A549 (cell line): Measurements from ENCODE around the gene AGBL2. TPM values are rescaled to one million over a fixed set of nuclear protein-coding genes. Genes with fewer than 3 reads are reported as not detected.
A peak's percentile ranks its signal among the peaks of the same experiment; 100 is the strongest.

Source experiments
- ATAC-seq, 2 experiments: fragments of 200-7000 bp in 1 of 2; fragments of >200 bp in 1 of 2; cut with Nextera tagmentation in 1 of 2; cut with Tn5 transposase in 1 of 2; 3 replicates each; pipeline versions ENCODE4 v1.8.0 to v1.9.1; 2018 to 2020; ENCODE audit warnings: mild to moderate bottlenecking in 1 of 2, moderate library complexity in 1 of 2
- CTCF ChIA-PET: fragments of 300-600 bp; sonication (Branson Sonifier 250); formaldehyde crosslinking; extraction: SDS; loops from one replicate; lab custom pipeline; 2021; ENCODE audit warnings: antibody characterized with exemption, inconsistent platforms; lab: Yijun Ruan, JAX
- POLR2A ChIA-PET: fragments of 350-600 bp; formaldehyde crosslinking; extraction: SDS; loops from one replicate; lab custom pipeline; 2021; ENCODE audit warnings: antibody characterized with exemption, inconsistent platforms; lab: Yijun Ruan, JAX
- DNase-seq, 2 experiments: peaks; one replicate each; pipeline versions ENCODE4 v3.0.0 to v3.0.0-alpha.2; 2011 to 2016; ENCODE audit warnings: low read depth in 1 of 2, low spot score in 1 of 2
- FAIRE-seq: peaks from 2 replicates; lab custom pipeline; 2011; peaks lifted over from hg19 to GRCh38; lab: Jason Lieb, UNC
- H3K27ac ChIP-seq, 2 experiments: fragments of >200 bp; sonication (Bioruptor Twin); formaldehyde crosslinking; 3 replicates each; pipeline ENCODE4 v1.5.1; 2016 to 2017
- H3K4me1 ChIP-seq: fragments of >200 bp; sonication (Bioruptor Twin); formaldehyde crosslinking; 3 replicates; pipeline ENCODE4 v1.6.1; 2016
- H3K4me2 ChIP-seq: fragments of >200 bp; sonication (Bioruptor Twin); formaldehyde crosslinking; 3 replicates; pipeline ENCODE4 v1.6.1; 2016
- H3K4me3 ChIP-seq: fragments of >200 bp; sonication (Bioruptor Twin); formaldehyde crosslinking; 3 replicates; pipeline ENCODE4 v1.5.1; 2016
- H3K9me3 ChIP-seq: fragments of >200 bp; sonication (Bioruptor Twin); formaldehyde crosslinking; 3 replicates; pipeline ENCODE4 v1.6.1; 2016
- BCL3 ChIP-seq: fragments of >200 bp; sonication (Bioruptor Twin); formaldehyde crosslinking; IDR thresholded peaks from 3 replicates; pipeline ENCODE4 v1.6.1; 2016
- E2F6 ChIP-seq: IDR thresholded peaks from 2 replicates; pipeline ENCODE4 v1.6.1; 2012; ENCODE audit warnings: low read depth, borderline replicate concordance
- ELK1 ChIP-seq: fragments of 150-350 bp; IDR thresholded peaks from 2 replicates; pipeline ENCODE4 v1.6.1; 2014; ENCODE audit warnings: low read depth, mild to moderate bottlenecking, low read length
- FOXS1 ChIP-seq: fragments of 250-450 bp; sonication (Bioruptor Pico); IDR thresholded peaks from 2 replicates; pipeline ENCODE4 v1.5.0; 2020; ENCODE audit warnings: mild to moderate bottlenecking, moderate library complexity
- HDAC2 ChIP-seq: fragments of 200-600 bp; sonication (generic); IDR thresholded peaks from 2 replicates; pipeline ENCODE4 v1.6.1; 2016
- HOXA7 ChIP-seq: fragments of 250-450 bp; sonication (Bioruptor Pico); IDR thresholded peaks from 2 replicates; pipeline ENCODE4 v1.5.0; 2020; ENCODE audit warnings: mild to moderate bottlenecking, moderate library complexity
- JUNB ChIP-seq: fragments of >200 bp; sonication (Bioruptor Twin); formaldehyde crosslinking; IDR thresholded peaks from 2 replicates; pipeline ENCODE4 v1.6.1; 2016
- KDM1A ChIP-seq: fragments of 200-600 bp; sonication (generic); IDR thresholded peaks from 2 replicates; pipeline ENCODE4 v1.6.1; 2016; ENCODE audit warnings: low read depth, mild to moderate bottlenecking
- KDM5A ChIP-seq: fragments of 200-600 bp; sonication (generic); IDR thresholded peaks from 2 replicates; pipeline ENCODE4 v1.6.1; 2016; ENCODE audit warnings: antibody characterized with exemption, mild to moderate bottlenecking
- MAX ChIP-seq: IDR thresholded peaks from 2 replicates; pipeline ENCODE4 v1.6.1; 2012
- MAZ ChIP-seq: fragments of 150-350 bp; IDR thresholded peaks from 2 replicates; pipeline ENCODE4 v1.6.1; 2014; ENCODE audit warnings: antibody characterized with exemption, low read depth, low read length, borderline replicate concordance
- MYC ChIP-seq: IDR thresholded peaks from 2 replicates; pipeline ENCODE4 v1.6.1; 2012; ENCODE audit warnings: mild to moderate bottlenecking, inconsistent platforms, low read length, improper control_type of control experiment, borderline replicate concordance
- NFE2L2 ChIP-seq: fragments of 150-350 bp; conservative IDR thresholded peaks from 2 replicates; pipeline ENCODE4 v1.6.1; 2014; ENCODE audit warnings: low read length
- PBX3 ChIP-seq: IDR thresholded peaks from 2 replicates; pipeline ENCODE4 v1.6.1; 2012
- POLR2AphosphoS2 ChIP-seq: conservative IDR thresholded peaks from 2 replicates; pipeline ENCODE4 v1.6.1; 2012; ENCODE audit warnings: low read length, improper control_type of control experiment, inconsistent platforms
- RAD21 ChIP-seq, 2 experiments: fragments of >200 bp in 1 of 2; sonication (Bioruptor Twin) in 1 of 2; formaldehyde crosslinking in 1 of 2; IDR thresholded peaks in 1 of 2; conservative IDR thresholded peaks in 1 of 2; 2 replicates in 1 of 2; 3 replicates in 1 of 2; pipeline ENCODE4 v1.6.1; 2012 to 2018; ENCODE audit warnings: inconsistent platforms in 1 of 2
- RARB ChIP-seq: fragments of 250-450 bp; sonication (Bioruptor Pico); IDR thresholded peaks from 2 replicates; pipeline ENCODE4 v1.8.0; 2021; ENCODE audit warnings: mild to moderate bottlenecking, moderate library complexity
- RFX5 ChIP-seq: fragments of 450-650 bp; IDR thresholded peaks from 2 replicates; pipeline ENCODE4 v1.7.1; 2014; ENCODE audit warnings: antibody characterized with exemption, mild to moderate bottlenecking, moderate library complexity
- RNF2 ChIP-seq: fragments of 200-600 bp; sonication (generic); IDR thresholded peaks from 2 replicates; pipeline ENCODE4 v1.6.1; 2016; ENCODE audit warnings: low read depth, mild to moderate bottlenecking, antibody characterized with exemption, moderate library complexity, borderline replicate concordance
- SREBF2 ChIP-seq: fragments of 450-650 bp; IDR thresholded peaks from 2 replicates; pipeline ENCODE4 v1.6.1; 2014; ENCODE audit warnings: mild to moderate bottlenecking, moderate library complexity
- TFCP2L1 ChIP-seq: fragments of 250-450 bp; sonication (Bioruptor Pico); IDR thresholded peaks from 2 replicates; pipeline ENCODE4 v1.5.0; 2021; ENCODE audit warnings: mild to moderate bottlenecking
- WGBS: methylation state at CpG from one replicate; pipeline ENCODE4 v1.1.6; 2017; ENCODE audit errors: missing lambda C conversion rate; 5-methylcytosine and 5-hydroxymethylcytosine counted together
- polyA plus RNA-seq, 4 experiments: library from polyadenylated mRNA; depleted of rRNA in 3 of 4; stranded (reverse); fragments of >200 nt; fragmentation: RNase III in 1 of 4; extraction: RNeasy Plus Mini Kit Qiagen cat#74134 plus additional on column Dnase treatment in 1 of 4; gene quantifications; 2 replicates in 3 of 4; 3 replicates in 1 of 4; pipeline ENCODE4 v1.2.3, GENCODE V29; 2011 to 2017
- small RNA-seq, 6 experiments: library from RNA; depleted of rRNA; stranded (forward); fragments of <200 nt; gene quantifications; one replicate each; pipeline ENCODE3, GENCODE V24; 2012

The AGBL2 gene
- polyA plus RNA-seq, 2 of the 4 experiments (the other 2 are of a cell fraction) = 1.9 to 7.4 TPM

- ChIA-PET POLR2A (no interaction called here), CTCF (no interaction called here)
- H3K27ac ChIP-seq = no peak overlapping the region
- no peak overlapping the region for H3K4me3 ChIP-seq
- no peak for TF ChIP-seq RAD21 (conservative IDR thresholded peaks at IDR 0.05 in 1 of 2, IDR thresholded peaks at IDR 0.05 in 1 of 2)
- no peak for TF ChIP-seq RFX5
- no peak for TF ChIP-seq MAZ
- TF ChIP-seq HDAC2 = no peak
- no peak for TF ChIP-seq E2F6
- H3K4me2 ChIP-seq = no peak overlapping the region
- DNase-seq = no peak
- H3K4me1 ChIP-seq = no peaks in the 10 kb centered on the region
- ATAC-seq = no peak
- FAIRE-seq = no peak
- no peaks in the 10 kb centered on the region for H3K9me3 ChIP-seq
Measured at GRCh38 chr11:47615249-47615648, 99.9 kb downstream of the AGBL2 start.

- Histone ChIP-seq H3K4me3 (no peak overlapping the region), H3K4me1 (no peaks in the 10 kb centered on the region), H3K4me2 (no peak overlapping the region), H3K9me3 (no peaks in the 10 kb centered on the region), H3K27ac (no peak overlapping the region)
- ATAC-seq = peak in 1 of 2 experiments; percentile 15; a peak in 1 of 6 replicates
- DNase-seq = no peak
- ChIA-PET CTCF (interaction anchor here (1.0 kb wide), 1 partner anchor 237 kb away, joined by 3 read pairs; no protein-coding TSS in a partner anchor), POLR2A (no interaction called here)
- no peak for FAIRE-seq
- TF ChIP-seq JUNB = no peak
- WGBS = 92% methylated on average over 6 of the region's 6 CpGs
Measured at GRCh38 chr11:47611348-47611794, 103.8 kb downstream of the AGBL2 start.

- Histone ChIP-seq H3K4me3 (no peak overlapping the region), H3K27ac (no peak overlapping the region), H3K9me3 (no peaks in the 10 kb centered on the region), H3K4me2 (no peak overlapping the region), H3K4me1 (no peaks in the 10 kb centered on the region)
- WGBS = 84% methylated on average over 3 of the region's 3 CpGs
- POLR2A ChIA-PET = interaction anchor here (0.9 kb wide), 1 partner anchor 11 kb away, joined by 3 read pairs; no protein-coding TSS in a partner anchor
- no peak; a peak in 1 of 6 replicates for ATAC-seq
- TF ChIP-seq TFCP2L1 (no peak), PBX3 (no peak), RNF2 (no peak), MYC (no peak), ELK1 (no peak), KDM1A (no peak), SREBF2 (no peak), MAX (no peak), HOXA7 (no peak), RARB (no peak), KDM5A (no peak), BCL3 (no peak), FOXS1 (CRISPR knock-in tag) (no peak), NFE2L2 (no peak), POLR2AphosphoS2 (no peak)
- CTCF ChIA-PET = interaction anchor here (0.6 to 1.7 kb wide), 3 partner anchors 11 to 30 kb away, joined by 3 to 6 read pairs (median 3); no protein-coding TSS in a partner anchor
- no peak for DNase-seq
- FAIRE-seq = no peak
Measured at GRCh38 chr11:47609675-47610074, 105.5 kb downstream of the AGBL2 start.

Small RNA genes lying within 50 kb of the gene (small RNA-seq; reads per million reads assigned to genes)
- 0 reads per million in 6 experiments for gene RF00019

Other genes with a start within 250 kb of the AGBL2 start
- gene CELF1, start 162.2 kb downstream of the AGBL2 start, polyA plus RNA-seq (2011; rRNA removed) = 137 and 138 TPM in 2 replicates
- 51.4 to 54.1 TPM (median 53.8 TPM) in 3 replicates for gene CELF1, start 162.2 kb downstream of the AGBL2 start, polyA plus RNA-seq (2017; fragmentation: RNase III; extraction: RNeasy Plus Mini Kit Qiagen cat#74134 plus additional on column Dnase treatment)
- 58.8 and 69.2 TPM in 2 replicates for gene PTPMT1, start 149.8 kb downstream of the AGBL2 start, polyA plus RNA-seq (2011; rRNA removed)
- 57.0 to 68.2 TPM (median 63.4 TPM) in 3 replicates for gene PTPMT1, start 149.8 kb downstream of the AGBL2 start, polyA plus RNA-seq (2017; fragmentation: RNase III; extraction: RNeasy Plus Mini Kit Qiagen cat#74134 plus additional on column Dnase treatment)
- gene KBTBD4, start 136.4 kb downstream of the AGBL2 start, polyA plus RNA-seq (2011; rRNA removed) = 21.0 and 23.4 TPM in 2 replicates
- gene KBTBD4, start 136.4 kb downstream of the AGBL2 start, polyA plus RNA-seq (2017; fragmentation: RNase III; extraction: RNeasy Plus Mini Kit Qiagen cat#74134 plus additional on column Dnase treatment) = 19.0 to 22.8 TPM (median 20.5 TPM) in 3 replicates
- 155 and 156 TPM in 2 replicates for gene NDUFS3, start 136.3 kb downstream of the AGBL2 start, polyA plus RNA-seq (2011; rRNA removed)
- 130 to 144 TPM (median 142 TPM) in 3 replicates for gene NDUFS3, start 136.3 kb downstream of the AGBL2 start, polyA plus RNA-seq (2017; fragmentation: RNase III; extraction: RNeasy Plus Mini Kit Qiagen cat#74134 plus additional on column Dnase treatment)
- not detected in 2 replicates for gene FAM180B, start 128.7 kb downstream of the AGBL2 start, polyA plus RNA-seq (2011; rRNA removed)
- gene FAM180B, start 128.7 kb downstream of the AGBL2 start, polyA plus RNA-seq (2017; fragmentation: RNase III; extraction: RNeasy Plus Mini Kit Qiagen cat#74134 plus additional on column Dnase treatment) = 0.07 to 0.10 TPM in 2 of 3 replicates, not detected in the other
- gene C1QTNF4, start 121.0 kb downstream of the AGBL2 start, polyA plus RNA-seq (2011; rRNA removed) = not detected in 2 replicates
- not detected in 3 replicates for gene C1QTNF4, start 121.0 kb downstream of the AGBL2 start, polyA plus RNA-seq (2017; fragmentation: RNase III; extraction: RNeasy Plus Mini Kit Qiagen cat#74134 plus additional on column Dnase treatment)
- gene MTCH2, start 72.8 kb downstream of the AGBL2 start, polyA plus RNA-seq (2011; rRNA removed) = 222 and 253 TPM in 2 replicates
- gene MTCH2, start 72.8 kb downstream of the AGBL2 start, polyA plus RNA-seq (2017; fragmentation: RNase III; extraction: RNeasy Plus Mini Kit Qiagen cat#74134 plus additional on column Dnase treatment) = 165 to 192 TPM (median 179 TPM) in 3 replicates
- gene FNBP4, start 52.0 kb upstream of the AGBL2 start, polyA plus RNA-seq (2011; rRNA removed) = 82.0 and 99.5 TPM in 2 replicates
- gene FNBP4, start 52.0 kb upstream of the AGBL2 start, polyA plus RNA-seq (2017; fragmentation: RNase III; extraction: RNeasy Plus Mini Kit Qiagen cat#74134 plus additional on column Dnase treatment) = 51.6 to 58.3 TPM (median 53.8 TPM) in 3 replicates
- 70.4 and 77.2 TPM in 2 replicates for gene NUP160, start 133.0 kb upstream of the AGBL2 start, polyA plus RNA-seq (2011; rRNA removed)
- gene NUP160, start 133.0 kb upstream of the AGBL2 start, polyA plus RNA-seq (2017; fragmentation: RNase III; extraction: RNeasy Plus Mini Kit Qiagen cat#74134 plus additional on column Dnase treatment) = 34.9 to 39.3 TPM (median 36.2 TPM) in 3 replicates